GM23248 (cell line): ENCODE results near the gene VTI1A. TPM values are rescaled to one million over a fixed set of nuclear protein-coding genes. Genes with fewer than 3 reads are reported as not detected.

Experiments used
- DNase-seq: peaks from one replicate; pipeline ENCODE4 v3.0.0-alpha.2; 2015
- H2AFZ ChIP-seq: fragments of 200-600 bp; sonication (generic); 2 replicates; pipeline ENCODE4 v1.6.1; 2016; ENCODE audit warnings: antibody characterized with exemption
- H3F3A ChIP-seq: fragments of 200-600 bp; sonication (generic); 2 replicates; pipeline ENCODE4 v1.6.1; 2016; ENCODE audit warnings: mild to moderate bottlenecking, antibody characterized with exemption, mixed run types; ENCODE audit not compliant: insufficient read depth
- H3K27ac ChIP-seq: fragments of 200-600 bp; sonication (generic); 2 replicates; pipeline ENCODE4 v1.5.1; 2016; ENCODE audit warnings: mild to moderate bottlenecking
- H3K27me3 ChIP-seq: fragments of 200-600 bp; sonication (generic); replicated peaks from 2 replicates; pipeline ENCODE4 v1.6.1; 2016; ENCODE audit warnings: mild to moderate bottlenecking; ENCODE audit not compliant: insufficient read depth
- H3K36me3 ChIP-seq: fragments of 200-600 bp; sonication (generic); 2 replicates; pipeline ENCODE4 v1.6.1; 2016; ENCODE audit warnings: low read depth, mild to moderate bottlenecking
- H3K4me1 ChIP-seq: fragments of 200-600 bp; sonication (generic); 2 replicates; pipeline ENCODE4 v1.6.1; 2016; ENCODE audit warnings: mild to moderate bottlenecking; ENCODE audit not compliant: insufficient read depth
- H3K4me2 ChIP-seq: fragments of 200-600 bp; sonication (generic); one replicate; pipeline ENCODE4 v1.6.1; 2016; ENCODE audit warnings: mild to moderate bottlenecking; ENCODE audit not compliant: unreplicated experiment
- H3K4me3 ChIP-seq: fragments of 200-600 bp; sonication (generic); 2 replicates; pipeline ENCODE4 v1.5.1; 2016; ENCODE audit warnings: mild to moderate bottlenecking
- H3K79me2 ChIP-seq: fragments of 200-600 bp; sonication (generic); 2 replicates; pipeline ENCODE4 v1.6.1; 2016; ENCODE audit warnings: mild to moderate bottlenecking; ENCODE audit not compliant: insufficient read depth
- H3K9ac ChIP-seq: fragments of 200-600 bp; sonication (generic); 2 replicates; pipeline ENCODE4 v1.6.1; 2016; ENCODE audit warnings: mild to moderate bottlenecking
- H3K9me2 ChIP-seq: fragments of 200-600 bp; sonication (generic); 2 replicates; pipeline ENCODE4 v1.6.1; 2016; ENCODE audit warnings: mixed run types, mild to moderate bottlenecking, moderate library complexity; ENCODE audit not compliant: insufficient read depth
- H3K9me3 ChIP-seq: fragments of 200-600 bp; sonication (generic); one replicate; pipeline ENCODE4 v1.6.1; 2017; ENCODE audit warnings: low read depth
- H4K20me1 ChIP-seq: fragments of 200-600 bp; sonication (generic); 2 replicates; pipeline ENCODE4 v1.6.0; 2016; ENCODE audit not compliant: insufficient read depth
- EZH2 ChIP-seq: fragments of 200-600 bp; sonication (generic); IDR thresholded peaks from 2 replicates; pipeline ENCODE4 v1.6.1; 2018; ENCODE audit warnings: antibody characterized with exemption, mild to moderate bottlenecking; ENCODE audit not compliant: insufficient read depth, poor library complexity, severe bottlenecking
- EZH2phosphoT487 ChIP-seq: fragments of 200-600 bp; sonication (generic); IDR thresholded peaks from 2 replicates; pipeline ENCODE4 v1.6.1; 2018; ENCODE audit warnings: antibody characterized with exemption, moderate library complexity, mild to moderate bottlenecking, low read depth; ENCODE audit not compliant: insufficient read depth
- WGBS, 2 experiments: methylation state at CpG; one replicate each; pipeline ENCODE4 v1.1.6; 2015 to 2017; ENCODE audit warnings: low lambda C conversion rate in 2 of 2, low coverage in 1 of 2; ENCODE audit errors: missing lambda C conversion rate in 2 of 2; 5-methylcytosine and 5-hydroxymethylcytosine counted together
- in situ Hi-C: fragments of 300-500 bp; cut with MboI; formaldehyde crosslinking; loops from 2 replicates; pipeline ENCODE4 v1.15.0; 2020
- polyA plus RNA-seq: library from polyadenylated mRNA; unstranded; fragments of >200 nt; fragmentation: Nextera tagmentation; extraction: Ambion mirVana; gene quantifications from 2 replicates; pipeline ENCODE4 v1.2.1, GENCODE V29; 2016
- total RNA-seq: library from RNA; depleted of rRNA; stranded (reverse); fragments of >200 nt; shearing (Covaris generic); gene quantifications from 2 replicates; pipeline ENCODE4 v1.2.3, GENCODE V29; 2014

VTI1A gene
- total and polyA plus RNA-seq, 2 experiments from 2014 or later, result 21.6 to 26.4 TPM

DNA sequence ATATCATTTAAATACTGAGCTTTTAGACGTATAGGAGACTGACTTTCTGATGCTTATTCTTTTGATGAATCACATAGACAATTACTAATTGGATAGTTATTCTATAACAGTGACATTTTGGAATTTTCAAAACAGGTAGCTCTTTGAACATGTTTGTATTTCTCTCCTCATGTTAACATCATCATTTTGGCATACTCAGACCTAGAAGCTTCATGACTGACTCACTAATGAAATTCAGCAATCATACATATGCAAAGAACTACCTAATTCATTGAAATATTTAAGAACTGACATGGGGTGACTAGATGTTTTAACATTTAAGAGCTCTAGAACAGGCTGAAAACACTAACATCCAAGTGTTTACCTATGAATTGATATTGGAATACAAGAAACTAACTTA is 192.3 kb downstream of the VTI1A start:
- H3K79me2 ChIP-seq, result no peaks in the 10 kb centered on the region
- H3K9me3 ChIP-seq, result no peaks in the 10 kb centered on the region
- H3K9ac ChIP-seq, result no peak overlapping the region
- H3K9me2 ChIP-seq, result no peaks in the 10 kb centered on the region
- H3K27me3 ChIP-seq, result no peaks in the 10 kb centered on the region
- H3K4me3 ChIP-seq, result no peak overlapping the region
- H3K36me3 ChIP-seq, result no peaks in the 10 kb centered on the region
- H3K4me2 ChIP-seq, result no peak overlapping the region
- H2AFZ ChIP-seq, result no peak overlapping the region
- H3K27ac ChIP-seq, result no peak overlapping the region
- peaks cover 19% of the 10 kb centered on the region for H3K4me1 ChIP-seq
- TF ChIP-seq EZH2phosphoT487, result no peak
- no peak for TF ChIP-seq EZH2
- H4K20me1 ChIP-seq, result no peaks in the 10 kb centered on the region
- peaks cover 14% of the 10 kb centered on the region; the same call in 1 of the 2 replicates for H3F3A ChIP-seq
- peak; percentile 64 for DNase-seq
- 28 to 29% methylated on average over 1 of the region's 1 CpG for WGBS, 2 experiments
- in situ Hi-C loops, result no loop called here

- H3K27ac ChIP-seq, result no peak overlapping the region
- peaks cover 12% of the 10 kb centered on the region for H3K4me1 ChIP-seq
- no peak overlapping the region for H3K9ac ChIP-seq
- TF ChIP-seq EZH2 (no peak), EZH2phosphoT487 (no peak)
- no peaks in the 10 kb centered on the region for H3K9me3 ChIP-seq
- H2AFZ ChIP-seq, result no peak overlapping the region
- H3K27me3 ChIP-seq, result no peaks in the 10 kb centered on the region
- no peaks in the 10 kb centered on the region for H3K79me2 ChIP-seq
- H3K9me2 ChIP-seq, result no peaks in the 10 kb centered on the region
- peaks cover 13% of the 10 kb centered on the region; the same call in 1 of the 2 replicates for H3F3A ChIP-seq
- no peaks in the 10 kb centered on the region for H4K20me1 ChIP-seq
- H3K36me3 ChIP-seq, result no peaks in the 10 kb centered on the region
- H3K4me3 ChIP-seq, result no peak overlapping the region
- no peak for DNase-seq
- 72 to 73% methylated on average over 3 of the region's 3 CpGs for WGBS, 2 experiments
- no peak overlapping the region for H3K4me2 ChIP-seq
- in situ Hi-C loops, result no loop called here
Measured at GRCh38 chr10:112640638-112641037, 193.6 kb downstream of the VTI1A start.

GRCh38 chr10:112643600-112644264 is 196.7 kb downstream of the VTI1A start:
- in situ Hi-C loops, result no loop called here
- WGBS, 2 experiments, result 91 to 93% methylated on average over 7 of the region's 7 CpGs

GRCh38 chr10:112644265-112644645 is 197.2 kb downstream of the VTI1A start:
- H3K9ac ChIP-seq, result no peak overlapping the region
- no peak for DNase-seq
- no peaks in the 10 kb centered on the region for H3K9me2 ChIP-seq
- no peaks in the 10 kb centered on the region for H4K20me1 ChIP-seq
- H3K9me3 ChIP-seq, result no peaks in the 10 kb centered on the region
- no peaks in the 10 kb centered on the region for H3K79me2 ChIP-seq
- no peak overlapping the region for H3K4me3 ChIP-seq
- no peak overlapping the region for H3K27ac ChIP-seq
- no peak overlapping the region for H2AFZ ChIP-seq
- H3K27me3 ChIP-seq, result no peaks in the 10 kb centered on the region
- peaks cover 9% of the 10 kb centered on the region for H3K4me1 ChIP-seq
- TF ChIP-seq EZH2phosphoT487, result no peak
- no peaks in the 10 kb centered on the region for H3K36me3 ChIP-seq
- 65 to 67% methylated on average over 2 of the region's 2 CpGs for WGBS, 2 experiments
- H3F3A ChIP-seq, result peaks cover 8% of the 10 kb centered on the region; the same call in 1 of the 2 replicates
- in situ Hi-C loops, result no loop called here
- H3K4me2 ChIP-seq, result no peak overlapping the region

More at GRCh38 chr10:112643600-112644264, 196.7 kb downstream of the VTI1A start:
- Histone ChIP-seq H3K4me1 (peaks cover 12% of the 10 kb centered on the region), H3K4me2 (no peak overlapping the region), H3K27ac (no peak overlapping the region), H3K27me3 (no peaks in the 10 kb centered on the region), H4K20me1 (no peaks in the 10 kb centered on the region), H2AFZ (no peak overlapping the region), H3K79me2 (no peaks in the 10 kb centered on the region), H3K9me2 (no peaks in the 10 kb centered on the region), H3K9ac (no peak overlapping the region), H3F3A (peaks cover 13% of the 10 kb centered on the region; the same call in 1 of the 2 replicates), H3K36me3 (no peaks in the 10 kb centered on the region), H3K4me3 (no peak overlapping the region), H3K9me3 (no peaks in the 10 kb centered on the region)
- no peak for DNase-seq
- TF ChIP-seq EZH2, result no peak
- no peak for TF ChIP-seq EZH2phosphoT487
